NCI-H187 treated with DMSO at 0.1 percent for 48 hours (cell line): ENCODE data around the gene NUDT22.

Source experiments
- DNase-seq: peaks from one replicate; lab custom pipeline; 2025; lab: John Stamatoyannopoulos, UW

The NUDT22 gene

DNA sequence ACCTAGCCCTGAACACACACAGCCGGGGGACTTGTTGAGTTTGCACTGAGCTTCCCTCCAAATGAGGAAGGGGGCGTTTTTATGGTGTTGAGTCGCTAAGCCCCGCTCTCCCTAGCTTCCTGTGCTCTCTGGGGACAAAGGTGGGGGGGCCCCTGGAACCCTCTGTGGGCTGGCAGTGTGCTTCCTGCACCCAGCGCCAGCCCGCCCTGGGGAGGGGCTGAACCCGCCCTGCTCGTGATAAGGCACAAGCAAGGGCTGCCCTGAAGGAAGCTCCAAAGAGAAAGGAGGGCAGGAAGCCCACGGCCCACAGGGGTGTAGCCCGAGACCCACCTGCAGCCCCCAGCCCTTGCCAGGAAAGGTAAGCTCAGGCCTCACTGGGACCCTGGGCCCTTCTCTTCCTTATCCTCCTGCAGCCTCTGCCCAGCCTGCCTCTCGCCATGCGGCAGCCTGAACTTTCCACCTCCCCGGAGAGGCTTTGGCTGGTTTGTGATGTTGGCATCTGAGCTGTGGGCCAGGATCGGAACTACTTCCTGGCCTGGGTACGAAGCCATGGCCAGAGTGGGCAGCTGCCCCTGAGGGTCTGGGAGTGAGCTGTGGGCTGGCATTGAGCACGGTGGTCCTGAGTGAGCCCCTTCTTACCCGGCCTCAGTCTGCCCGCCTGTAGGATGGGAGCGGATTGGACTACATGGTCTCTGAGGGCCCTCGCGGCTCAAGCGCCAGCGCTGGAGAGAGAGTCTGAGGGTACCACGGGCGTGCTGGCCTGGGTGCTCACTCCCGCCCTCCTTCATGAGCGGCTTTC lies 19.4 kb upstream of the NUDT22 start, which contains the start of gene FERMT3:
Gene FERMT3 (plus strand): TSS at position 265 of the 799 bp plus-strand sequence. CDS start 644 bp downstream, outside the sequence.
- DNase-seq: no peak

DNA sequence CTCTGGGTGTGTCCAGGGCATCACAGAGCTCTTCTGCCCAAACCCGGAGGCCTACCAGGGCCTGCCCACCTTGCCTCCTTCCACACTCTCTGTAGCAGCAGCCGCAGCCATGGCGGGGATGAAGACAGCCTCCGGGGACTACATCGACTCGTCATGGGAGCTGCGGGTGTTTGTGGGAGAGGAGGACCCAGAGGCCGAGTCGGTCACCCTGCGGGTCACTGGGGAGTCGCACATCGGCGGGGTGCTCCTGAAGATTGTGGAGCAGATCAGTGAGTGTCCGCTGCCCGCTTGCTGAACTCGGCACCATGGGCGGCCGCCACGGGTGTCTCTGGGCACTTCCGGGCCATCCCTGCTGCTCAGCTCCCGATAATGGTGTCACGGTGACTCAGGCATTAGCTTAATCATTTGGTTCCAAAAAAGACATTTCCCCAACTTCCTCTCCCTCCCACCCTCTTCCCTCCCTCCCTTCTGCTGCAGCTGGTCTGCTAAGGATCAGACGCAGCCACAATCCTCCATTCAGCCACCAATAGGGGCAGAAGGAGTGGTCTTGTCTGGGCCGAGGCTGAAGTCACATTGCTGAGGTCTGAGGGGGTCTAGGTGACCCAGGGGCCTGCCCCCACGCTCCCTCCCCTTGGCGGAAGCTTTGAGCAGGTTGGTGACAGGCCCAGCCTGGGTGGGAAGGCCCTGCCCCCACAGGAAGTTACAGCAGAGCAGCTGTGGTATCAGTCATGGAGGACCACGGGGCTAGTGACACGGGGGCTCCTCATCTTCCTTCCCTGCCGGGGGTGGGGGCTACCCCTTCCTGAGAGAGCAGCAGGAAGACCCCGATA lies 18.6 kb upstream of the NUDT22 start:
- no peak for DNase-seq

GRCh38 chr11:64208086-64208795 lies 17.8 kb upstream of the NUDT22 start:
- no peak for DNase-seq

DNA sequence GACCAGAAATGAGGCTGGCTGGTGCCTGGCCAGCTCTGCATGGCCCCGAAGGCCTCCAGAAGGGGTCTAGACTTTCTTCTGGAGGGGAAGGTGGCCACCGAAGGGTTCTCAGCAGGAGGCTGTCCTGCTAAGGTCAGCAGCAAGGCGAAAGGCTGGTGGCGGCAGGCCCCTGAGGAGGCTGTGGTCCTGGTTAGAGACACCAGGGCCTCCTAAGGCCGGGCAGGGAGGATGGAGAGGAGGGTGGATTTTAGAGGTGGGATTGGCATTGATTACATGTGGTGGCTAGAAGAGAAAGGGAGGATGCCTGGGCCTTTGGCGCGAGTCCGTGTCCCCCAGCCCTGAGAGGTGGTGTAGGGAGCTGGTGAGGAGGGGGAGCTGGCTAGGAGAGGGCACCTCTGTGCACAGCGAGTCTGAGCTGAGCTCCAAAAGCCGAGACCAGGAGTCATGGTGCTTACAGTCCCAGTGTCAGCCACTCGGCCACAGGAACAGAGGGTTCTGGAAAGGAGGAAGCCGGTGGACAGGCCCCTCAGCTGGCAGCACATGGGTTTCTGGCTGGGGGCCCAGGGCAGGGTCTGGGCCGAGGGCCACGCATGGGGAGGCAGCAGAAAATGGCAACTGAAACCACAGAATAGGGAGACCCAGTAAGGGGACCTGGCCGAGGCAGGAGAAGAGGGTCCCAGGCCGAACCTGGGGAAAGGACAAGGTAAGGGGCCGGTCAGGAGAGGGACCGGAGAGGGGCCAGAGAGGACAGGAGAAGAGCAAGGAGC lies 17.1 kb upstream of the NUDT22 start:
- DNase-seq: no peak

- no peak for DNase-seq
Measured at GRCh38 chr11:64209563-64209843, 16.6 kb upstream of the NUDT22 start.

DNA sequence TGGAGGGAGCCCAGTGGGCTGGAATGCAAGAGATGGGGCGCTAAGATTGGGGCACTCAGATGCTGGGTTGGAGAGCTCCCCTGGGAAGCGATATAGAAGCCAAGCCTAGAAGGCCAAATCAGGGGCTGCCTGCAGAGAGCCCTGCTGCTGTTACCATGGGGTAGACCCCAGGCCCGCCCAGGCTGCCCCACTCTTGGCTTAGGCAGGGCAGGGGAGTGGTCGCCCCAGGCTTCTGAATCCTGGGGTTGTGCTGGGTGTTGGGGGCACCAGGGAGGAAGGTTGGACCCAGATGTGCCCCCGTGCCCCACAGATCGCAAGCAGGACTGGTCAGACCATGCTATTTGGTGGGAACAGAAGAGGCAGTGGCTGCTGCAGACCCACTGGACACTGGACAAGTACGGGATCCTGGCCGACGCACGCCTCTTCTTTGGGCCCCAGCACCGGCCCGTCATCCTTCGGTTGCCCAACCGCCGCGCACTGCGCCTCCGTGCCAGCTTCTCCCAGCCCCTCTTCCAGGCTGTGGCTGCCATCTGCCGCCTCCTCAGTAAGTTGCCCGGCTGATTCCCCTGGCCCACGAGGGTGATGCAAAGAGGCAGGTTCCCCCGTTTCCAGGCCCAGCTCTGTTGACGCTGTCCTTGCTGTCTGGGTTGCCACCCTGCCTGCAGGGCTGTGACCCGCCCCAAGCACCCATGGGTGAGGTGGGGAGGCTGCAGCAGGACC lies 15.6 kb upstream of the NUDT22 start:
- no peak for DNase-seq

- no peak for DNase-seq
Measured at GRCh38 chr11:64211181-64211872, 14.7 kb upstream of the NUDT22 start.

GRCh38 chr11:64216879-64217278 lies 9.2 kb upstream of the NUDT22 start:
- no peak for DNase-seq

DNA sequence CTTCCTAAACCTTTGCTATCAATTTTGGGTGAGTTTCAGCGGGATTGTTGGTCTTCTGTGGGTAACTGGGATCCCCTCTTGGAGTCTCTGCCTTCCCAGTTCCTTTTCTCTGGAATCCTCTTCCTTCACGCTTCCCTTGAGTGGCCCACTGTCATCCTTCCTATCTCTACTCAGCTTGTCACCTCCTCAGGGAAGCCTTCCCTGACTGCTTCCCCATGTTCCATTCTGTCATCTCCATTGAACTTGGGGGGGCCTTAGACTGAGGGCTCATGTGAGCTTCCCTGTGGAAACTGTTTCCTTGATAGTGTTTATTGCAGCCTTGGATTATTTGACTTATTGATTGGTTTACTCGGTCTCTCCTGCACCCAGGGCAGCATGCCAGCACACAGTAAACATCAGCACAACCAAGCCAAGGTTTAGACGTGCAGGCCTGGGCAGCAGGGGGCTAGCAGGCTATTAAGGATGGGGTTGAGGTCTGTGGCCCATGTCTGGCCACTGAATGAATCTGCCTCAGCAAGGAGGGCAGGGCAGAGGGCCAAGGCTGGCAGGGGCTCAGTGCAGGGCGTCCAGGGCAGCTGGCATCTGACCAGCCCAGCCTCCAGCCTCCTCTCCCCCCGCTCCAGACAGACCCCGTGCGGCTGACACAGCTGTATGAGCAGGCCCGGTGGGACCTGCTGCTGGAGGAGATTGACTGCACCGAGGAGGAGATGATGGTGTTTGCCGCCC lies 7.3 kb upstream of the NUDT22 start:
- DNase-seq: no peak

DNA sequence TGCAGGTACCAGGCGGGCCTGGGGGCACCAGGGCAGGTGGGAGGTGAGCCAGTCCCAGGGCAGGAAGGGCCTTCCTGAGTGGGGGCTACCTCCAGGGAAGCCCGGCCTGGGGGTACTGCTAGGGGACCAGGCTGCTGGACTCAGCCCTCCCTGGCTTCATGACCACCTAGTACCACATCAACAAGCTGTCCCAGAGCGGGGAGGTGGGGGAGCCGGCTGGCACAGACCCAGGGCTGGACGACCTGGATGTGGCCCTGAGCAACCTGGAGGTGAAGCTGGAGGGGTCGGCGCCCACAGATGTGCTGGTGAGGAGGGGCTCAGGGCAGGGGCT lies 6.8 kb upstream of the NUDT22 start:
- DNase-seq: no peak

- DNase-seq: no peak
Measured at GRCh38 chr11:64219755-64220154, 6.3 kb upstream of the NUDT22 start.

DNA sequence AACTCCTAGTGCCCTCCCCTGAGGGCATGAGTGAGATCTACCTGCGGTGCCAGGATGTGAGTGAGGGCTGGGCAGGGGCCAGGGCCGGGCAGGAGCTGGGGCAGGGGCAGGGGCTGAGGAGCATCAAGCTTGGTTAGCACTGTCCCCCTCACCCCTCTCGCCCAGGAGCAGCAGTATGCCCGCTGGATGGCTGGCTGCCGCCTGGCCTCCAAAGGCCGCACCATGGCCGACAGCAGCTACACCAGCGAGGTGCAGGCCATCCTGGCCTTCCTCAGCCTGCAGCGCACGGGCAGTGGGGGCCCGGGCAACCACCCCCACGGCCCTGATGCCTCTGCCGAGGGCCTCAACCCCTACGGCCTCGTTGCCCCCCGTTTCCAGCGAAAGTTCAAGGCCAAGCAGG lies 5.8 kb upstream of the NUDT22 start:
- no peak for DNase-seq

DNA sequence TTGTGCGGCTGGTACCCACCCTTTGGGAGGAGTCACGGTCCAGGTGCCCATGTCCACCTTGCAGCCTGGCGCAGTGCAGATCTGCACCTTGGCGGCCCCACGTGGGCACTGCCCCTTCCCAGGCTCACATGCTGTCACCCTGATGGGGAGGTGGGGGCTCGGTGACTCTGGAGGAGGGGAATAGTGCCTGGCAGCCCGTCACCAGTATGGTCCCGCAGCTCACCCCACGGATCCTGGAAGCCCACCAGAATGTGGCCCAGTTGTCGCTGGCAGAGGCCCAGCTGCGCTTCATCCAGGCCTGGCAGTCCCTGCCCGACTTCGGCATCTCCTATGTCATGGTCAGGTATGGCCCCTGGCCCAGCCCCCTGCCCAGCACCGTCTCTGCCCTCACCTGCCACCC lies 5.3 kb upstream of the NUDT22 start:
- no peak for DNase-seq

DNA sequence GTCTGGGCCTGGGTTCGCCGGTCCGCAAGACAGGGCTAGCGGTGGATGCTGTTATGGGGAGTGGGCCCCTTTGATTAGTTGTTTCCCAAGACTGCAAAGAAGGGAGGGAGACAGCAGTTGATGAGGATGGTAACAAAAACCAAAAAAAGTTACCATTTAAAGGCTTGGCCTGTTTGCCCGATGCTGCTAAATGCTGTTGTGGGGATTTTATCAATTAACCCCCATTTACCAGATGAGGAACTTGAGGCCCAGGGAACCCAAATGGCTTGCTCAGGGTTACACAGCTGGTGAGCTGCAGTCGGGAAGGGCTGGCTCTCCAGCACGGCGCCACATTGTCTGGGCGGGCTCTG lies 3.4 kb upstream of the NUDT22 start:
- DNase-seq: no peak

DNA sequence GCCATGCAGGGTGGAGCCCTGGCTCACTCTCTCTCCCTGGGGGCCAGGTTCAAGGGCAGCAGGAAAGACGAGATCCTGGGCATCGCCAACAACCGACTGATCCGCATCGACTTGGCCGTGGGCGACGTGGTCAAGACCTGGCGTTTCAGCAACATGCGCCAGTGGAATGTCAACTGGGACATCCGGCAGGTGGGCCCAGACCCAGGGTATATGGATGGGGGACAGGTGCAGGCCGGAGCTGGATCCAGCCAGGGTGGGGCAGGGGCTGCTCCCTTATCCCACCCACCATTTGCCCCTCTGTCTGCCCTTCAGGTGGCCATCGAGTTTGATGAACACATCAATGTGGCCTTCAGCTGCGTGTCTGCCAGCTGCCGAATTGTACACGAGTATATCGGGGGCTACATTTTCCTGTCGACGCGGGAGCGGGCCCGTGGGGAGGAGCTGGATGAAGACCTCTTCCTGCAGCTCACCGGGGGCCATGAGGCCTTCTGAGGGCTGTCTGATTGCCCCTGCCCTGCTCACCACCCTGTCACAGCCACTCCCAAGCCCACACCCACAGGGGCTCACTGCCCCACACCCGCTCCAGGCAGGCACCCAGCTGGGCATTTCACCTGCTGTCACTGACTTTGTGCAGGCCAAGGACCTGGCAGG lies 2.9 kb upstream of the NUDT22 start:
- no peak for DNase-seq

- no peak for DNase-seq
Measured at GRCh38 chr11:64224151-64224890, 1.8 kb upstream of the NUDT22 start.

DNA sequence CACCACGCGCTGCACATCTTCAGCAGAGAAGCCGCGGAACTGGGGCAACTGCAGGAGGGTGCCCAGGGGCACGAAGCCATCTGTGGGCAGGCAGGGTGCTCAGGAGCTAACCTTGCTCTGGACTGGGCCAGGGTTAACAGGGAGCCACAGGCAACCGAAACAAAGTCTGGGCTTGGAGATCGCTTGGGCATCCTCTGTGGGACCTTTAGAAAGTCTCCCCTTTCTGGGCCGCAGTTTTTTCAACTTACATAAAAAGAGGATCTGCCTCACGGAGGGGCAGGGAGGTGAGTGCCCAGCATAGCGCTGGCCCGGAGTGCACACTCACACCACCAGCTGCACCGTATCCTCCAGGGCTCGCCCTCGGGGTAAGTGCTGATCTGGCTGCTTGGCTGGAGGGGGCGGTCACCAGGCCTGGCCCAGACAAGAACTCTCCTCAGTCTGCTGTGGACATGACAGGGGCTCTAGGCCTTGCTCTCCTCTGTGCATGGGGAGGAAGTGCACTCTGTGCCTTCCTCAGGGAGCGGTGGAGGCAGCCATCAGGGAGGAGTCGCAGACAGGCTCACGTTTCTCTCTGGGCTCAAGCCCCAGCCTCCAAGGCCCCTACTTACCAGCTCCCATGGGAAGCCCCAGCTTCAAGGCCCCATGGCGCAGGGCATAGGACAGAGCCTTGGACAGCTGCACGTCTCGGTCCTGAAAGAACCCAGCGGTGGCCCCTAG lies 1.0 kb upstream of the NUDT22 start:
- DNase-seq: no peak

- no peak for DNase-seq
Measured at GRCh38 chr11:64226507-64227051, 505 bp downstream of the NUDT22 start.
